ENCODE measurements around the gene ZNF99.
A peak's percentile ranks its signal among the peaks of the same experiment; 100 is the strongest.
"Not testable (repeated sequence)": the region's sequence is repeated elsewhere in the genome, so short reads cannot be mapped to it uniquely, and the experiment has no call there.

Gene ZNF99

DNA sequence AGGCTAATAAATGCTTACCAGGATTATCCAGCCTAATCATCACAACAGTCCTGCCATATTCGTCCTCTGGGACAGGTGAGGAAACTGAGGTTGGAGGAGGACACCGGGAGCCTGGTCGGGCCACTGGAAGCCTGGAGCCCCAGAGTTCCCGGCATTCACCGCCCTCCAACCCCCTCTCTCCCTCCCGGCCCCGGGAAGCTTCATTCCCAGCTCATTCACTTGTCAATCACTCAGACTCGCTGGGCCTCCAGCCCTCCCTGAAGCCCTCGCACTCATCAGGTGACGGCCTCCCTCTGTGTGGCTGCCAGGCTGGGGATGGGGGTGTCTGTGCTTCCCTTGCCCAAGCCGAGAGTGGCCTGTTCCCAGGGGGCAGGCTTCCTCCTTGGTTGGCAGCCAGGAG is 22.5 kb upstream of the ZNF99 start:
- Histone ChIP-seq H3K4ac (ENCODE audit: low read depth, low read length) (no peak overlapping the region), H4K8ac (ENCODE audit: low read depth, low read length) (no peak overlapping the region), H3K79me1 (ENCODE audit: low read length) (no peaks in the 10 kb centered on the region), H4K5ac (ENCODE audit: low read length) (no peak overlapping the region), H3K4me2 (ENCODE audit: low read length) (no peak overlapping the region), H3K18ac (ENCODE audit: low read length) (no peak overlapping the region), H3K23ac (ENCODE audit: low read length) (no peak overlapping the region), H3K9ac (ENCODE audit: low read length) (no peak overlapping the region), H3K56ac (ENCODE audit: low read length) (no peak overlapping the region), H2BK5ac (ENCODE audit: low read length) (no peak overlapping the region), H3K27me3 (ENCODE audit: insufficient read depth, low read length, poor library complexity) (no peaks in the 10 kb centered on the region), H3K4me1 (ENCODE audit: control insufficient read depth, low read depth, low read length) (no peaks in the 10 kb centered on the region), H3K36me3 (ENCODE audit: control insufficient read depth, insufficient read depth, low read length) (no peaks in the 10 kb centered on the region), H3K27ac (ENCODE audit: low read depth, low read length) (no peak overlapping the region), H2AK5ac (ENCODE audit: low read length) (no peak overlapping the region), H3K4me3 (ENCODE audit: low read length) (no peak overlapping the region), H3K79me2 (ENCODE audit: control insufficient read depth, insufficient read depth, low read length) (no peaks in the 10 kb centered on the region), H2BK120ac (ENCODE audit: low read depth, low read length) (no peak overlapping the region), H2BK15ac (replicated peaks; ENCODE audit: low read depth) (no peak overlapping the region)
- DNase-seq, result no peak
- WGBS (ENCODE audit: extremely low coverage, insufficient coverage, low lambda C conversion rate), result no CpG with 5 or more reads among the region's 11 CpGs

DNA sequence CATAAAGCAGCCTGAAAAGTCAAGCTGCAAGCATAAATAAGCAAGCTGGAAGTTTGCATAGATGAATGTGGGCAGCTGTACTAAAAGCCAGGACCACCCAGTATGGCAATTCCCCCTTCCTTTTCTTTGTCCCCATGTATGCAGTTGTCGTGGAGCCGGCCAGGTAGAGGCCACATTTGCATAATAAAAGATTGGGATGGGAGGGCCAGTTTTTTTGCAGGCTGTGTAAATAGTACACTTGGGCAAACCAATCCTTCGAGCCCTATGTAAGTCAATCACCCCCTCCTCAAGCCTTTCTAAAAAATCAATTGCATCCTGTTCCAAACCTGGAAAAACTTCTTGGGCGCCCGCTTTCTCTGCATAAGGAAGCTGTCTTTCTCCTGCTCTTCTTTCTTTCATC is 13.1 kb upstream of the ZNF99 start:
- H2BK5ac ChIP-seq (ENCODE audit: low read length), result no peak overlapping the region
- H2AK5ac ChIP-seq (ENCODE audit: low read length), result no peak overlapping the region
- no peak overlapping the region for H3K23ac ChIP-seq (ENCODE audit: low read length)
- H3K4ac ChIP-seq (ENCODE audit: low read depth, low read length), result no peak overlapping the region
- WGBS (ENCODE audit: extremely low coverage, insufficient coverage, low lambda C conversion rate), result no CpG with 5 or more reads among the region's 5 CpGs
- H3K56ac ChIP-seq (ENCODE audit: low read length), result no peak overlapping the region
- no peak overlapping the region for H3K27ac ChIP-seq (ENCODE audit: low read depth, low read length)
- H4K5ac ChIP-seq (ENCODE audit: low read length), result no peak overlapping the region
- H3K79me2 ChIP-seq (ENCODE audit: control insufficient read depth, insufficient read depth, low read length), result no peaks in the 10 kb centered on the region
- H2BK15ac ChIP-seq (replicated peaks; ENCODE audit: low read depth), result no peak overlapping the region
- no peak overlapping the region for H3K4me3 ChIP-seq (ENCODE audit: low read length)
- no peak overlapping the region for H3K18ac ChIP-seq (ENCODE audit: low read length)
- no peak overlapping the region for H3K9ac ChIP-seq (ENCODE audit: low read length)
- no peaks in the 10 kb centered on the region for H3K36me3 ChIP-seq (ENCODE audit: control insufficient read depth, insufficient read depth, low read length)
- no peaks in the 10 kb centered on the region for H3K4me1 ChIP-seq (ENCODE audit: control insufficient read depth, low read depth, low read length)
- no peaks in the 10 kb centered on the region for H3K27me3 ChIP-seq (ENCODE audit: insufficient read depth, low read length, poor library complexity)
- no peak overlapping the region for H4K8ac ChIP-seq (ENCODE audit: low read depth, low read length)
- H2BK120ac ChIP-seq (ENCODE audit: low read depth, low read length), result no peak overlapping the region
- no peak for DNase-seq
- no peaks in the 10 kb centered on the region for H3K79me1 ChIP-seq (ENCODE audit: low read length)
- H3K4me2 ChIP-seq (ENCODE audit: low read length), result no peak overlapping the region

DNA sequence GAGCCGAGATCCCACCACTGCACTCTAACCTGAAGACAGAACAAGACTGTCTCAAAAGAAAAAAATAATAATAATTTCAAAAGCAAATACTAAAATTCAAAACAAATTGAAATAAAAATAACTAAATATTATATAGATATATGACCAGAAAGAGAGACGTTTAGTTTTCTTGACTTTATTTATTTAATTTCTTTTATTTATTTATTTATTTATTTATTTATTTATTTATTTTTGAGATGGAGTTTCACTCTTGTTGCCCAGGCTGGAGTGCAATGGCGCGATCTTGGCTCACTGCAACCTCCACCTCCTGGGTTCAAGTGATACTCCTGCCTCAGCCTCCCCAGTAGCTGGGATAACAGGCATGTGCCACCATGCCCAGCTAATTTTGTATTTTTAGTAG is 8.9 kb upstream of the ZNF99 start:
- not testable (repeated sequence) for H3K4me2 ChIP-seq (ENCODE audit: low read length); H3K4me3 ChIP-seq (ENCODE audit: low read length); H3K79me2 ChIP-seq (ENCODE audit: control insufficient read depth, insufficient read depth, low read length); H2BK120ac ChIP-seq (ENCODE audit: low read depth, low read length); DNase-seq; H3K23ac ChIP-seq (ENCODE audit: low read length); H3K9ac ChIP-seq (ENCODE audit: low read length); H2BK5ac ChIP-seq (ENCODE audit: low read length); H2BK15ac ChIP-seq (replicated peaks; ENCODE audit: low read depth); H3K4me1 ChIP-seq (ENCODE audit: control insufficient read depth, low read depth, low read length); H3K27me3 ChIP-seq (ENCODE audit: insufficient read depth, low read length, poor library complexity); H3K56ac ChIP-seq (ENCODE audit: low read length); H4K8ac ChIP-seq (ENCODE audit: low read depth, low read length); H3K4ac ChIP-seq (ENCODE audit: low read depth, low read length); H3K18ac ChIP-seq (ENCODE audit: low read length); H3K79me1 ChIP-seq (ENCODE audit: low read length); H3K36me3 ChIP-seq (ENCODE audit: control insufficient read depth, insufficient read depth, low read length); H4K5ac ChIP-seq (ENCODE audit: low read length); H3K27ac ChIP-seq (ENCODE audit: low read depth, low read length); H2AK5ac ChIP-seq (ENCODE audit: low read length)
- WGBS (ENCODE audit: extremely low coverage, insufficient coverage, low lambda C conversion rate), result no CpG with 5 or more reads among the region's 4 CpGs

DNA sequence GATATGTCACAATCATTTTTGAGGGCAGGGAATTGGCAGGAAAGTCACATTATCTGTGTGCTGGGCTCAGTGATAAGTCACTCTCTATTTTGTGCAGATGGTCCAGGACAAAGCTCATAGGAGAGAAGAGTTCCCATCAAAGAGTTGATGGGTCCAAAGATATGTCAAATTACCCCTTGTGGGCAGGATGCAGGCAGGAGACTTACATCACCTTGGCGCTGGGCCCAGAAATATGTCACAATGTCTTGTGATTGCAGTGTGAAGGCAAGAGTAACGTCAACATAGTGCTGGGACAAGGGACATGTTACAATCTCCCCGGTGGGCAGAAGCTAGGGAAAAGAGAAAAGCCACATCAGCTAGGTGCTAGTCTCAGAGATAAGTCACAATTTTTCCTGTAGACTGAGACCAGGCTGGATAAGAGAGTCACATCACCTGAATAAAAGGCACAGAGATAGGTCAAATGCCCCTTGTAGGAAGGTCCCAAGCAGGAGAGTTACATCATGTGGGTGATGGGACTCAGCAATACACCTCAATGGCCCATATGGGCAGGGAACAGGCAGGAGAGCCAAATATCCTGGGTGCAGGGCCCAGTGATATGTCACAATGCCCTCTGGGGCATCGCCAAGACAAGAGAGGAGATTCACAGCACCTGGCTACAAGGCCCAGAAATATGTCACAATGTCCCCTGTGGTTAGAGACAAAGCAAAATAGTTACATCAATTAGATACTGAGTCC is 47.9 kb downstream of the ZNF99 start:
- Histone ChIP-seq H3K36me3 (ENCODE audit: control insufficient read depth, insufficient read depth, low read length) (no peaks in the 10 kb centered on the region), H3K4me1 (ENCODE audit: control insufficient read depth, low read depth, low read length) (no peaks in the 10 kb centered on the region), H2BK120ac (ENCODE audit: low read depth, low read length) (no peak overlapping the region), H3K23ac (ENCODE audit: low read length) (no peak overlapping the region), H4K8ac (ENCODE audit: low read depth, low read length) (no peak overlapping the region), H3K79me1 (ENCODE audit: low read length) (no peaks in the 10 kb centered on the region), H2BK5ac (ENCODE audit: low read length) (no peak overlapping the region), H3K18ac (ENCODE audit: low read length) (no peak overlapping the region), H3K4ac (ENCODE audit: low read depth, low read length) (no peak overlapping the region), H3K4me2 (ENCODE audit: low read length) (no peak overlapping the region), H2AK5ac (ENCODE audit: low read length) (no peak overlapping the region), H3K27me3 (ENCODE audit: insufficient read depth, low read length, poor library complexity) (no peaks in the 10 kb centered on the region), H3K27ac (ENCODE audit: low read depth, low read length) (no peak overlapping the region), H3K79me2 (ENCODE audit: control insufficient read depth, insufficient read depth, low read length) (no peaks in the 10 kb centered on the region), H4K5ac (ENCODE audit: low read length) (no peak overlapping the region), H3K56ac (ENCODE audit: low read length) (no peak overlapping the region), H2BK15ac (replicated peaks; ENCODE audit: low read depth) (no peak overlapping the region), H3K4me3 (ENCODE audit: low read length) (peak overlapping the region; percentile 7), H3K9ac (ENCODE audit: low read length) (no peak overlapping the region)
- WGBS (ENCODE audit: extremely low coverage, insufficient coverage, low lambda C conversion rate), result no CpG with 5 or more reads among the region's 4 CpGs
- DNase-seq, result no peak

DNA sequence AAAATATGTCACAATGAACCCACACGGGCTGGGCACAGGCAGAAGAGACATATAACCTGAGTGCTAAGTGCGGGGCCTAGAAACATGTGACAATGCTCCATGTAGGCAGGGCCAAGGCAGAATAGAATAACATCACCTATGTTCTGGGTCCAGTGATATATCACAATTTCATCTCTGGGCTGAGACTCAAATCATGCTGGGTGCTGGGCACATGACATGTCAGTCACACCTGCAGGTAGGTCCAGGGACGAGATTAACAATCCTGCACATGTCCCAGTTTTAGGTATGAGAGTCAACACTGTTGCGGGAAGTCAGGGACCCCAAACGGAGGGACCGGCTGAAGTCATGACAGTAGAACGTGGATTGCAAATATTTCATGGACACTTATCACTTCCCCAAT is 50.3 kb downstream of the ZNF99 start:
- no peak overlapping the region for H3K9ac ChIP-seq (ENCODE audit: low read length)
- H3K27me3 ChIP-seq (ENCODE audit: insufficient read depth, low read length, poor library complexity), result no peaks in the 10 kb centered on the region
- WGBS (ENCODE audit: extremely low coverage, insufficient coverage, low lambda C conversion rate), result no CpG with 5 or more reads among the region's 7 CpGs

DNA sequence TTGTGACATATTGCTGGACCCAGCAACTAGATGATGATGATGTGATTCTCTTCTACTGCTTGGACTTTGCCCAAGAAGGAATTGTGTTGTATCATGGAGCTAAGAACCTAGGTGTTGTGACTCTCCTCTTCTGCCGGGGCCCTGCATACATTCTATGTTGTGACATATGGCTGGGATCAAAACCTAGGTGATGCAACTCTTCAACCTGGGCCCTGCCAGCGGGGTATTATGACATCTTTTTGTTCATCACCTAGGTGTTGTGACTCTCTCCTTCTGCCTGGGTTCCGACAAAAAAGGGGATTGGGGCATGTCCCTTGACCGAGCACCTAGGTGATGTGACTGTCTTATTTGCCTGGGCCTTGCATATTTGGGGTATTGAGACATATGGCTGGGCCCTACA is 55.7 kb downstream of the ZNF99 start:
- not testable (repeated sequence) for H3K27me3 ChIP-seq (ENCODE audit: insufficient read depth, low read length, poor library complexity); H2BK15ac ChIP-seq (replicated peaks; ENCODE audit: low read depth); H3K79me1 ChIP-seq (ENCODE audit: low read length); H3K36me3 ChIP-seq (ENCODE audit: control insufficient read depth, insufficient read depth, low read length); H3K4me3 ChIP-seq (ENCODE audit: low read length); H3K4me1 ChIP-seq (ENCODE audit: control insufficient read depth, low read depth, low read length); H2BK120ac ChIP-seq (ENCODE audit: low read depth, low read length); H2BK5ac ChIP-seq (ENCODE audit: low read length); H3K23ac ChIP-seq (ENCODE audit: low read length); H3K27ac ChIP-seq (ENCODE audit: low read depth, low read length); H3K79me2 ChIP-seq (ENCODE audit: control insufficient read depth, insufficient read depth, low read length); H3K9ac ChIP-seq (ENCODE audit: low read length); H3K4ac ChIP-seq (ENCODE audit: low read depth, low read length); H3K4me2 ChIP-seq (ENCODE audit: low read length); DNase-seq; H4K8ac ChIP-seq (ENCODE audit: low read depth, low read length); H3K56ac ChIP-seq (ENCODE audit: low read length); H3K18ac ChIP-seq (ENCODE audit: low read length); H2AK5ac ChIP-seq (ENCODE audit: low read length); H4K5ac ChIP-seq (ENCODE audit: low read length)
- WGBS (ENCODE audit: extremely low coverage, insufficient coverage, low lambda C conversion rate), result no CpG with 5 or more reads among the region's 4 CpGs

More for the DNA sequence above, 50.3 kb downstream of the ZNF99 start:
- Histone ChIP-seq H3K23ac (ENCODE audit: low read length) (no peak overlapping the region), H4K5ac (ENCODE audit: low read length) (no peak overlapping the region), H2BK5ac (ENCODE audit: low read length) (no peak overlapping the region), H3K4me3 (ENCODE audit: low read length) (no peak overlapping the region), H2BK120ac (ENCODE audit: low read depth, low read length) (no peak overlapping the region), H2AK5ac (ENCODE audit: low read length) (no peak overlapping the region), H3K18ac (ENCODE audit: low read length) (no peak overlapping the region), H3K79me1 (ENCODE audit: low read length) (no peaks in the 10 kb centered on the region), H3K4ac (ENCODE audit: low read depth, low read length) (no peak overlapping the region), H3K56ac (ENCODE audit: low read length) (no peak overlapping the region), H3K79me2 (ENCODE audit: control insufficient read depth, insufficient read depth, low read length) (no peaks in the 10 kb centered on the region), H4K8ac (ENCODE audit: low read depth, low read length) (no peak overlapping the region), H3K27ac (ENCODE audit: low read depth, low read length) (no peak overlapping the region), H3K4me2 (ENCODE audit: low read length) (no peak overlapping the region), H2BK15ac (replicated peaks; ENCODE audit: low read depth) (no peak overlapping the region), H3K4me1 (ENCODE audit: control insufficient read depth, low read depth, low read length) (no peaks in the 10 kb centered on the region), H3K36me3 (ENCODE audit: control insufficient read depth, insufficient read depth, low read length) (no peaks in the 10 kb centered on the region)
- DNase-seq, result no peak
